Neural progenitor cell (in vitro differentiated cells): Measurements from ENCODE around the gene SLCO4A1.

Experiments
- CTCF ChIP-seq: fragments of 200-600 bp; sonication (generic); IDR thresholded peaks from 2 replicates; pipeline ENCODE4 v1.5.1; 2017; ENCODE audit warnings: antibody characterized with exemption, mild to moderate bottlenecking
- EZH2 ChIP-seq: fragments of 200-600 bp; sonication (generic); IDR thresholded peaks from 2 replicates; pipeline ENCODE4 v1.6.1; 2017; ENCODE audit warnings: antibody characterized with exemption, mild to moderate bottlenecking, moderate library complexity
- EZH2phosphoT487 ChIP-seq: fragments of 200-600 bp; sonication (generic); IDR thresholded peaks from 2 replicates; pipeline ENCODE4 v1.6.1; 2017; ENCODE audit warnings: antibody characterized with exemption

DNA sequence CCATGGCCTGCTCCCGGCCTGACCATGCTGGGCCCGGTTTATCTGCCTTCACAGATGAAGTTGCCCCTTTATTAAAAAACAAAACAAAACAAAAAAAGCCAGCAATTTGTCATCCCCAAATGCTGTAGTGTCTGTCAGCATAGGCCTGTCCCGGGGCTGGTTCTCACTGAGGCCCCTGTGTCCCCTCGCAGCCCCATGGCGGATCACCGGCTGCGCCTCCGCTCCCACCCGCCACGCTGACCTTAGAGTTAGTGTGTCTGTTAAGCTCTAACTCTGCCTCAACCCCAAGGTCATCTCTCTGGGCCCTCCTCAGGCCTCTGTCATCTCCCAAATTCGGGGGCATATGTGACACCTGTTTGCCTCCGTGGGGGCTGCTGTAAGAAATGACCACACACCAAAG, 11.1 kb downstream of the SLCO4A1 start:
- TF ChIP-seq CTCF = no peak
- no peak for TF ChIP-seq EZH2
- no peak for TF ChIP-seq EZH2phosphoT487
